Mucosa of descending colon (tissue), 3 donors: Measurements from ENCODE around the gene PSMD8. TPM values are rescaled to one million over a fixed set of nuclear protein-coding genes. Genes with fewer than 3 reads are reported as not detected.

Source experiments
- ATAC-seq: fragments of 200-7000 bp; cut with Tn5 transposase; one replicate; pipeline ENCODE4 v1.9.1; 2020; ENCODE audit warnings: mild to moderate bottlenecking, moderate library complexity
- DNase-seq, 3 donors: peaks; one replicate each; pipeline ENCODE4 v3.0.0-alpha.2; 2020
- H3K36me3 ChIP-seq: fragments of 200-600 bp; one replicate; pipeline ENCODE4 v1.8.0; 2021; ENCODE audit warnings: low read depth, mild to moderate bottlenecking
- H3K4me1 ChIP-seq: fragments of 200-600 bp; one replicate; pipeline ENCODE4 v1.8.0; 2021; ENCODE audit warnings: low read depth, mild to moderate bottlenecking
- H3K4me3 ChIP-seq: fragments of 200-600 bp; one replicate; pipeline ENCODE4 v1.8.0; 2021; ENCODE audit warnings: mild to moderate bottlenecking
- H3K9me3 ChIP-seq: fragments of 200-600 bp; one replicate; pipeline ENCODE4 v1.8.0; 2021; ENCODE audit warnings: mild to moderate bottlenecking
- CTCF ChIP-seq: fragments of 200-600 bp; IDR thresholded peaks from one replicate; pipeline ENCODE4 v1.8.0; 2022; ENCODE audit warnings: antibody characterized with exemption, mild to moderate bottlenecking
- intact Hi-C, 2 donors: fragments of 100-400 bp; cut with DNase I in 1 of 2; cut with micrococcal nuclease in 1 of 2; formaldehyde crosslinking; loops; one replicate each; pipeline versions ENCODE4 v1.11.0 to v1.11.1; 2022; cut with DNase I, micrococcal nuclease
- total RNA-seq, 3 donors: library from RNA; stranded (reverse); fragmentation: NEBNext Ultra II Directional in 2 of 3; extraction: Animal tissue kit (Norgen Biotek cat#: 25700) in 2 of 3; gene quantifications; one replicate each; pipeline versions ENCODE4 v1.2.1 to v1.2.4, GENCODE V29; 2021 to 2023
- donor health status: DM: no; HTN: no; CAD: no; lungs with moderate emphysema.
- donor health status: DM: no; HTN: no; CAD: no.
- donor health status: DM: no; HTN: yes; CAD: no.

PSMD8 gene
- total RNA-seq, 3 donors from 2014 or later: 121 to 144 (median 141) TPM

GRCh38 chr19:38381138-38381537 is 6.8 kb downstream of the PSMD8 start:
- peaks cover 3% of the 10 kb centered on the region for H3K36me3 ChIP-seq
- peaks cover 7% of the 10 kb centered on the region for H3K4me1 ChIP-seq
- no peak for ATAC-seq
- no peak overlapping the region for H3K4me3 ChIP-seq
- DNase-seq: no peak
- TF ChIP-seq CTCF: no peak
- intact Hi-C loops: no loop called here
- H3K9me3 ChIP-seq: no peaks in the 10 kb centered on the region

GRCh38 chr19:38383184-38383583 is 8.8 kb downstream of the PSMD8 start:
- TF ChIP-seq CTCF: no peak
- DNase-seq (no peak), ATAC-seq (no peak)
- H3K4me1 ChIP-seq: peaks cover 19% of the 10 kb centered on the region
- H3K4me3 ChIP-seq: no peak overlapping the region
- no peaks in the 10 kb centered on the region for H3K9me3 ChIP-seq
- intact Hi-C loops: no loop called here
- peaks cover 3% of the 10 kb centered on the region for H3K36me3 ChIP-seq

- no peak for ATAC-seq
Observed at GRCh38 chr19:38383743-38384142, 9.4 kb downstream of the PSMD8 start.

GRCh38 chr19:38384209-38385027 is 10.0 kb downstream of the PSMD8 start:
- no peak for TF ChIP-seq CTCF
- DNase-seq: no peak
- no peak for ATAC-seq
- no peak overlapping the region for H3K4me3 ChIP-seq
- peaks cover 28% of the 10 kb centered on the region for H3K4me1 ChIP-seq
- intact Hi-C loops: no loop called here
- no peaks in the 10 kb centered on the region for H3K9me3 ChIP-seq
- H3K36me3 ChIP-seq: peaks cover 3% of the 10 kb centered on the region

More at GRCh38 chr19:38383743-38384142, 9.4 kb downstream of the PSMD8 start:
- peaks cover 23% of the 10 kb centered on the region for H3K4me1 ChIP-seq
- peaks cover 3% of the 10 kb centered on the region for H3K36me3 ChIP-seq
- no peak for DNase-seq
- no peak overlapping the region for H3K4me3 ChIP-seq
- H3K9me3 ChIP-seq: no peaks in the 10 kb centered on the region
- TF ChIP-seq CTCF: no peak
- intact Hi-C loops: no loop called here

- H3K9me3 ChIP-seq: no peaks in the 10 kb centered on the region
- intact Hi-C loops: no loop called here
- TF ChIP-seq CTCF: no peak
- no peak overlapping the region for H3K4me3 ChIP-seq
- H3K36me3 ChIP-seq: peaks cover 3% of the 10 kb centered on the region
- DNase-seq: no peak
- ATAC-seq: no peak
- H3K4me1 ChIP-seq: peaks cover 28% of the 10 kb centered on the region
Observed at GRCh38 chr19:38385057-38385803, 10.9 kb downstream of the PSMD8 start.
